Common myeloid progenitor, CD34-positive (primary cell): ENCODE measurements around the gene ITIH3. TPM values are rescaled to one million over a fixed set of nuclear protein-coding genes. Genes with fewer than 3 reads are reported as not detected.
A peak's percentile ranks its signal among the peaks of the same experiment; 100 is the strongest.

ENCODE experiments used
- CTCF ChIA-PET: fragments of 350-600 bp; sonication (Branson Sonifier 250); formaldehyde crosslinking; loops from one replicate; lab custom pipeline; 2021; ENCODE audit warnings: antibody characterized with exemption; lab: Charles Lee
- POLR2A ChIA-PET: fragments of 350-600 bp; sonication (Branson Sonifier 250); formaldehyde crosslinking; loops from one replicate; lab custom pipeline; 2021; ENCODE audit warnings: antibody characterized with exemption; lab: Charles Lee
- DNase-seq, 3 donors: peaks; one replicate each; pipeline versions ENCODE4 v3.0.0 to v3.0.0-alpha.2; 2013
- H3K27ac ChIP-seq, 2 experiments: 1 replicate in 1 of 2; 2 replicates in 1 of 2; pipeline ENCODE4 v1.7.0; 2013; ENCODE audit warnings: inconsistent platforms in 2 of 2, low read length in 2 of 2, mild to moderate bottlenecking in 2 of 2, low read depth in 1 of 2, moderate library complexity in 1 of 2; ENCODE audit not compliant: severe bottlenecking in 2 of 2, insufficient read depth in 1 of 2, poor library complexity in 1 of 2
- H3K27me3 ChIP-seq, 5 experiments: replicated peaks in 2 of 5; 1 replicate in 3 of 5; 2 replicates in 2 of 5; pipeline versions ENCODE4 v1.6.1 to v1.7.0; 2013; ENCODE audit warnings: low read length in 4 of 5, mild to moderate bottlenecking in 2 of 5, moderate library complexity in 2 of 5, inconsistent platforms in 1 of 5; ENCODE audit not compliant: insufficient read depth in 5 of 5, control insufficient read depth in 4 of 5
- H3K36me3 ChIP-seq, 4 experiments: 1 replicate in 2 of 4; 2 replicates in 2 of 4; pipeline versions ENCODE4 v1.6.1 to v1.7.0; 2013; ENCODE audit warnings: low read length in 3 of 4, control low read depth in 1 of 4, mild to moderate bottlenecking in 1 of 4; ENCODE audit not compliant: control insufficient read depth in 4 of 4, insufficient read depth in 4 of 4
- H3K4me1 ChIP-seq, 4 experiments: 1 replicate in 3 of 4; 2 replicates in 1 of 4; pipeline versions ENCODE4 v1.6.1 to v1.7.1; 2013; ENCODE audit warnings: low read length in 3 of 4, mild to moderate bottlenecking in 3 of 4, control low read depth in 1 of 4, inconsistent platforms in 1 of 4, moderate library complexity in 1 of 4; ENCODE audit not compliant: control insufficient read depth in 4 of 4, insufficient read depth in 4 of 4; ENCODE audit errors: control extremely low read depth in 1 of 4
- H3K4me3 ChIP-seq, 7 experiments: 1 replicate in 4 of 7; 2 replicates in 3 of 7; pipeline versions ENCODE4 v1.5.1 to v1.7.0; 2013; ENCODE audit warnings: mild to moderate bottlenecking in 7 of 7, low read length in 6 of 7, moderate library complexity in 6 of 7, inconsistent platforms in 2 of 7, low read depth in 2 of 7, control low read depth in 1 of 7; ENCODE audit not compliant: insufficient read depth in 4 of 7, control insufficient read depth in 1 of 7; ENCODE audit errors: extremely low read depth in 1 of 7
- H3K9me3 ChIP-seq, 5 experiments: 1 replicate in 4 of 5; 2 replicates in 1 of 5; pipeline versions ENCODE4 v1.6.1 to v1.7.1; 2013; ENCODE audit warnings: low read length in 4 of 5, mild to moderate bottlenecking in 2 of 5, inconsistent platforms in 1 of 5, low read depth in 1 of 5, moderate library complexity in 1 of 5; ENCODE audit not compliant: control insufficient read depth in 4 of 5, insufficient read depth in 2 of 5; ENCODE audit errors: control extremely low read depth in 1 of 5
- WGBS: methylation state at CpG from one replicate; pipeline ENCODE4 v1.1.5; 2013; ENCODE audit not compliant: insufficient coverage; 5-methylcytosine and 5-hydroxymethylcytosine counted together
- polyA plus RNA-seq: library from polyadenylated mRNA; unstranded; fragments of 120-200 nt; gene quantifications from one replicate; pipeline ENCODE4 v1.2.1, GENCODE V29; 2013

The ITIH3 gene
- polyA plus RNA-seq: 0.42 TPM

- Histone ChIP-seq H3K36me3 (no peaks in the 10 kb centered on the region), H3K4me3 (no peak within 1 kb of the TSS), H3K27me3 (no peaks in the 10 kb centered on the region), H3K4me1 (no peaks in the 10 kb centered on the region), H3K9me3 (no peaks in the 10 kb centered on the region), H3K27ac (no peak within 1 kb of the TSS)
- 85% methylated on average over 9 of the region's 10 CpGs for WGBS
- ChIA-PET POLR2A (no interaction called here), CTCF (no interaction called here)
- DNase-seq: no peak
These were observed at the start of gene ITIH3 for GRCh38 chr3:52794612-52795099. Gene ITIH3 (plus strand): TSS chr3:52794796. CDS start chr3:52794804, 8 bp downstream.

- peaks cover 0 to 3% (median 0%) of the 10 kb centered on the region in 5 experiments for H3K9me3 ChIP-seq
- H3K36me3 ChIP-seq: peaks cover 24 to 78% (median 47%) of the 10 kb centered on the region in 4 experiments
- H3K27me3 ChIP-seq: no peaks in the 10 kb centered on the region
- H3K4me1 ChIP-seq: peaks cover 0 to 8% (median 5%) of the 10 kb centered on the region in 4 experiments
- H3K4me3 ChIP-seq: no peak overlapping the region
- ChIA-PET POLR2A (no interaction called here), CTCF (interaction anchor here (1.2 to 1.9 kb wide), 2 partner anchors 69 to 103 kb away, joined by 3 to 4 read pairs; no protein-coding TSS in a partner anchor)
- DNase-seq: peak in 2 of 3 donors; percentile 36 to 54
- H3K27ac ChIP-seq: no peak overlapping the region
- WGBS: 100% methylated on average over 2 of the region's 3 CpGs
These were observed 42.4 kb upstream of the ITIH3 start for GRCh38 chr3:52752045-52752660.

- Histone ChIP-seq H3K9me3 (peaks cover 0 to 3% (median 0%) of the 10 kb centered on the region in 5 experiments), H3K27me3 (no peaks in the 10 kb centered on the region), H3K36me3 (peaks cover 29 to 81% (median 42%) of the 10 kb centered on the region in 4 experiments), H3K4me1 (peaks cover 0 to 8% (median 5%) of the 10 kb centered on the region in 4 experiments), H3K27ac (no peak overlapping the region), H3K4me3 (no peak overlapping the region)
- POLR2A ChIA-PET: no interaction called here
- DNase-seq: no peak
- CTCF ChIA-PET: interaction anchor here (1.5 kb wide), 1 partner anchor 12 kb away, joined by 6 read pairs; no protein-coding TSS in a partner anchor
- WGBS: 98% methylated on average over 3 of the region's 4 CpGs
These were observed 40.2 kb upstream of the ITIH3 start for GRCh38 chr3:52754373-52754772.

- no peak for DNase-seq
- ChIA-PET POLR2A (no interaction called here), CTCF (no interaction called here)
- no CpG with 5 or more reads among the region's 1 CpG for WGBS
- H3K27ac ChIP-seq: no peak overlapping the region
- H3K36me3 ChIP-seq: peaks cover 23 to 75% (median 40%) of the 10 kb centered on the region in 4 experiments
- no peaks in the 10 kb centered on the region for H3K27me3 ChIP-seq
- peaks cover 0 to 3% (median 0%) of the 10 kb centered on the region in 5 experiments for H3K9me3 ChIP-seq
- peaks cover 0 to 8% (median 5%) of the 10 kb centered on the region in 4 experiments for H3K4me1 ChIP-seq
- H3K4me3 ChIP-seq: no peak overlapping the region
These were observed 38.5 kb upstream of the ITIH3 start for GRCh38 chr3:52756141-52756540.

GRCh38 chr3:52763466-52763865 is 31.1 kb upstream of the ITIH3 start:
- H3K4me3 ChIP-seq: no peak overlapping the region
- WGBS: no CpG with 5 or more reads among the region's 2 CpGs
- H3K4me1 ChIP-seq: no peaks in the 10 kb centered on the region
- H3K36me3 ChIP-seq: peaks cover 6 to 68% (median 46%) of the 10 kb centered on the region in 4 experiments
- no peaks in the 10 kb centered on the region for H3K27me3 ChIP-seq
- ChIA-PET POLR2A (no interaction called here), CTCF (no interaction called here)
- H3K9me3 ChIP-seq: no peaks in the 10 kb centered on the region
- peak in 1 of 3 donors; percentile 18 for DNase-seq
- no peak overlapping the region for H3K27ac ChIP-seq

GRCh38 chr3:52769786-52770455 is 24.7 kb upstream of the ITIH3 start:
- ChIA-PET CTCF (interaction anchor here (1.1 to 1.4 kb wide), 3 partner anchors 46 to 52 kb away, joined by 3 to 5 read pairs (median 3); no protein-coding TSS in a partner anchor), POLR2A (no interaction called here)
- H3K27ac ChIP-seq: peak overlapping the region; percentile 58 to 81
- no peak for DNase-seq
- no peaks in the 10 kb centered on the region for H3K9me3 ChIP-seq
- 31% methylated on average over 10 of the region's 13 CpGs for WGBS
- H3K4me3 ChIP-seq: peak overlapping the region; percentile 65 to 89 (median 78)
- H3K36me3 ChIP-seq: peaks cover 3 to 22% (median 16%) of the 10 kb centered on the region in 4 experiments
- H3K27me3 ChIP-seq: no peaks in the 10 kb centered on the region
- H3K4me1 ChIP-seq: peaks cover 7 to 20% (median 15%) of the 10 kb centered on the region in 4 experiments
